ENCODE results near the gene ADD2.

The ADD2 gene

GRCh38 chr2:70703900-70704549 lies 64.0 kb downstream of the ADD2 start:
- no peak for DNase-seq (ENCODE audit: low read depth in 3 of 3)

GRCh38 chr2:70702711-70703395 lies 65.1 kb downstream of the ADD2 start:
- DNase-seq (ENCODE audit: low read depth in 3 of 3) = no peak

GRCh38 chr2:70698847-70699246 lies 69.2 kb downstream of the ADD2 start:
- no peak for DNase-seq (ENCODE audit: low read depth in 3 of 3)

GRCh38 chr2:70697603-70698383 lies 70.2 kb downstream of the ADD2 start:
- DNase-seq (ENCODE audit: low read depth in 3 of 3) = no peak

- no peak for DNase-seq (ENCODE audit: low read depth in 3 of 3)
Observed at GRCh38 chr2:70696142-70696541, 71.9 kb downstream of the ADD2 start.

- DNase-seq (ENCODE audit: low read depth in 3 of 3) = no peak
Observed at GRCh38 chr2:70692256-70692655, 75.7 kb downstream of the ADD2 start.

- DNase-seq (ENCODE audit: low read depth in 3 of 3) = no peak
Observed at GRCh38 chr2:70691497-70692140, 76.4 kb downstream of the ADD2 start.

GRCh38 chr2:70690846-70691245 lies 77.2 kb downstream of the ADD2 start:
- no peak for DNase-seq (ENCODE audit: low read depth in 3 of 3)

- DNase-seq (ENCODE audit: low read depth in 3 of 3) = no peak
Observed at GRCh38 chr2:70688427-70688826, 79.6 kb downstream of the ADD2 start.

- DNase-seq (ENCODE audit: low read depth in 3 of 3) = no peak
Observed at GRCh38 chr2:70687461-70687795, 80.6 kb downstream of the ADD2 start.

- peak in 1 of 3 experiments; percentile 28 for DNase-seq (ENCODE audit: low read depth in 3 of 3)
Observed at GRCh38 chr2:70686577-70687460, 81.2 kb downstream of the ADD2 start.

- DNase-seq (ENCODE audit: low read depth in 3 of 3) = no peak
Observed at GRCh38 chr2:70685771-70686171, 82.2 kb downstream of the ADD2 start.

GRCh38 chr2:70684846-70685622 lies 83.0 kb downstream of the ADD2 start:
- no peak for DNase-seq (ENCODE audit: low read depth in 3 of 3)

GRCh38 chr2:70683455-70683854 lies 84.5 kb downstream of the ADD2 start:
- DNase-seq (ENCODE audit: low read depth in 3 of 3) = no peak

GRCh38 chr2:70680735-70681134 lies 87.3 kb downstream of the ADD2 start:
- DNase-seq (ENCODE audit: low read depth in 3 of 3) = no peak

GRCh38 chr2:70679259-70679658 lies 88.7 kb downstream of the ADD2 start:
- DNase-seq (ENCODE audit: low read depth in 3 of 3) = no peak

- no peak for DNase-seq (ENCODE audit: low read depth in 3 of 3)
Observed at GRCh38 chr2:70678576-70679143, 89.3 kb downstream of the ADD2 start.

GRCh38 chr2:70676301-70677035 lies 91.5 kb downstream of the ADD2 start:
- DNase-seq (ENCODE audit: low read depth in 3 of 3) = no peak

- DNase-seq (ENCODE audit: low read depth in 3 of 3) = no peak
Observed at GRCh38 chr2:70675862-70676261, 92.1 kb downstream of the ADD2 start.
